ENCODE measurements around the gene JSRP1. TPM values are rescaled to one million over a fixed set of nuclear protein-coding genes. Genes with fewer than 3 reads are reported as not detected.

Gene JSRP1
- total RNA-seq, 1 donor from 2014 or later, result 3.5 TPM

DNA sequence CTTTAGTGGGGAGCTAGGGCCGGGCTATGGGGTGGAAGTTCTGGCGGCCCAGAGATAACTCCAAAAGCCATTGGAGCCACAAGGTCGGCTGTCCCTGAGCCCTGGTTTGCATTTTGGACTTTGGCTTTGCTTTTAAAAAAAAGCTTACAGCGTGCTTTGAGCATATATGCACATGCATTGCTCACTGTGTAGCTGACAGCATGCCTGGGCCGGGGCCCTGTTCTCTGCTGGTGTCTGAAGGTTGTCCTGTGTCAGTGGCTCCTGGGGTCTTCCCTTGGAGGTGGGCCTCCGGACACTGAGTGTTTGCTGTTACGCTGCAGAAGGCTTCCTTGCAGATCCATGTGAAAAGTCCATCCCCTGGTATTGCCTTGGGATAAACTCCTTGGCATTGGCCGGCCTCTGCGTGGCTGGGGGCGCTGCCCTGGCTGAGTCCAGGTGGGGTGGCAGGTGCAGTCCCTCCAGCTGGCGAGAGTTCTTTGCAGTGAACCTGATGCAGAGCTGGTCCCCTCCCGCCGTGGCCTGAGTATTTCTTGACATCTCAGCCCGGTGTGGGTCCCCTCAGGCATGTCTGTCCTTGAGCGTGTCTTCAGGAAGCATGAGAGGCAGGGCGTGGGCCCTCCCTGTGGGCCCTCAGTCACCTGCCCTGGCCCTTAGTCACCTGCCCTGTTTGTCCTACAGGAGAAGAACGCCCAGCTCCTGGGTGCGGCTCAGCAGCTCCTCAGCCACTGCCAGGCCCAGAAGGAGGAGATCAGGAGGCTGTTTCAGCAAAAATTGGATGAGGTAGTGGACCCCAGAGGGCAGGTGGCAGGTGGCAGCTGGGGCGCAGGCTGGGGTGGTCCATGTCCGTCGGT lies 43.1 kb downstream of the JSRP1 start:
- TF ChIP-seq, protein P1, sequence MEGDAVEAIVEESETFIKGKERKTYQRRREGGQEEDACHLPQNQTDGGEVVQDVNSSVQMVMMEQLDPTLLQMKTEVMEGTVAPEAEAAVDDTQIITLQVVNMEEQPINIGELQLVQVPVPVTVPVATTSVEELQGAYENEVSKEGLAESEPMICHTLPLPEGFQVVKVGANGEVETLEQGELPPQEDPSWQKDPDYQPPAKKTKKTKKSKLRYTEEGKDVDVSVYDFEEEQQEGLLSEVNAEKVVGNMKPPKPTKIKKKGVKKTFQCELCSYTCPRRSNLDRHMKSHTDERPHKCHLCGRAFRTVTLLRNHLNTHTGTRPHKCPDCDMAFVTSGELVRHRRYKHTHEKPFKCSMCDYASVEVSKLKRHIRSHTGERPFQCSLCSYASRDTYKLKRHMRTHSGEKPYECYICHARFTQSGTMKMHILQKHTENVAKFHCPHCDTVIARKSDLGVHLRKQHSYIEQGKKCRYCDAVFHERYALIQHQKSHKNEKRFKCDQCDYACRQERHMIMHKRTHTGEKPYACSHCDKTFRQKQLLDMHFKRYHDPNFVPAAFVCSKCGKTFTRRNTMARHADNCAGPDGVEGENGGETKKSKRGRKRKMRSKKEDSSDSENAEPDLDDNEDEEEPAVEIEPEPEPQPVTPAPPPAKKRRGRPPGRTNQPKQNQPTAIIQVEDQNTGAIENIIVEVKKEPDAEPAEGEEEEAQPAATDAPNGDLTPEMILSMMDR (conservative IDR thresholded peaks at IDR 0.05; ENCODE audit: low read depth, low read length), result no peak
- DNase-seq (ENCODE audit: low read depth), result no peak
- no peak overlapping the region for H3K4me3 ChIP-seq (ENCODE audit: low read depth, low read length)

DNA sequence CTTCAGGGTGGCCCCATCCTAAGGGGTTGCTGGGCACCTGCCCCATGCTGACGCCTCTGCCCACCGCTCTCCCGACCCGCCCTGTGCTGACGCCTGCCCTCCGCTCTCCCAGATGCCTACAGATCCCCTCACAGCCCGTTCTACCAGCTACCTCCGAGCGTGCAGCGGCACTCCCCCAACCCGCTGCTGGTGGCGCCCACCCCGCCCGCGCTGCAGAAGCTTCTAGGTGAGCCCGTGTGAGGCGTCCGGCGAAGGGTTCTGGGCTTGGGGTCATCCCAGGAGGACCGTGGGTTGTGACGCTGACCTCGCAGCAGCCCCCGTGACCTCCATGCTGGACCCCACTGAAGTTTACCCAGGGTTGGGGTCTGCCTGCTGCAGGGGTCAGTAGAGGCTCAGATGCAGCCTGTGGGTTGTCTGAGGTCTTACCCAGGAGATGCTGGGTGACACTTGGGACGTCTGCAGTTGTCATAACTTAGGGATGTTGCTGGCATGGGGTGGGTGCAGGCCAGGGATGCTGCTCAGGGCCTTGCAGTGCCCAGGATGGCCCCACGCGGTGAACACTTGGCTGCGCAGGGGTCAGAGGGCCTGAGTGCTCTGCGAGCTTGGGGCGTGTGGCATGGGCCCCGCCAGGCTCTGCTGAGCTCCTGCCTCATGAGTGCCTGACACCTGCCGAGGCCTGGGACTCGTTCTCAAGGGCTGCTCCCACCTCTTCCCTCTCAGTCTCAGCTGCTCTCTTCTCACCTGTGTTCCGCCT lies 45.1 kb downstream of the JSRP1 start:
- TF ChIP-seq, protein P1 (conservative IDR thresholded peaks at IDR 0.05; ENCODE audit: low read depth, low read length), result no peak
- H3K4me3 ChIP-seq (ENCODE audit: low read depth, low read length), result no peak overlapping the region
- no peak for DNase-seq (ENCODE audit: low read depth)

DNA sequence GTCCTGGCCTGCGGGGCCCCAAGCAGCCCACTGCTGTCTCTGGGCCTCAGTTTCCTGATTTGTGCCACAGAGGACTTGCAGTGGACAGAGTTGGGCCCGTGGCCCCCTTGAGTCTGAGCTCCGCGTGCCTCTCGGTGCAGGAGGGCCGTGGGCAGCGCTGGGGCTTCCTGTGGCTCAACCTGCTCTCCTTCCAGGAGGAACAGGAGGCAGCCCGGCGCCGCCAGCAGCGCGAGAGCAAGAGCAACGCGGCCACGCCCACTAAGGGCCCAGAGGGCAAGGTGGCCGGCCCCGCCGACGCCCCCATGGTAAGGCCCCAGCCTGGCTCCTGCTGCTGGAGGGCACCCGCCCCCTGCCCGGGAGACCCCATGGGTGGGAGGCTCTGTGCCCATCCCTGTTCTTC lies 46.0 kb downstream of the JSRP1 start:
- TF ChIP-seq, protein P1 (conservative IDR thresholded peaks at IDR 0.05; ENCODE audit: low read depth, low read length), result no peak
- DNase-seq (ENCODE audit: low read depth), result no peak
- no peak overlapping the region for H3K4me3 ChIP-seq (ENCODE audit: low read depth, low read length)

DNA sequence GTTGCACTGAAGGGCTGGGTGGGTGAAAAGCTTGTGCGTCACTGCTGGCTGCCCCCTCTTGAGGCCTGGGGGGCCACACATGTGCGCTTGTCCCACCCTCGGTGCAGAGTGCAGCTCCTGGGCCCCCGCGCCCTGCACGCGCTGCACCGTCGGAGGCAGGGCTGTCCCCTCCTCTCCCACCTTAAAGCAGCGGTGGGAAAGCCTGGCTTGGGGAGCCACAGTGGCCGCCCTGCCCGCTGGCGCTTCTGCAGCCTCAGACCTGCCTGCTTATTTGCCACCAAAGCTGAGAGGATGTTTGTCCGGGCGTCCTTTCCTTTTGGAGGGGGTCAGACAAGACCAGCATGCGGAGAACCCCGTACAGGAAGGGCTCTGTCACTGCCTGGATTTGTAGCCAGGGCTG lies 46.8 kb downstream of the JSRP1 start:
- no peak overlapping the region for H3K4me3 ChIP-seq (ENCODE audit: low read depth, low read length)
- TF ChIP-seq, protein P1 (conservative IDR thresholded peaks at IDR 0.05; ENCODE audit: low read depth, low read length), result no peak
- no peak for DNase-seq (ENCODE audit: low read depth)

DNA sequence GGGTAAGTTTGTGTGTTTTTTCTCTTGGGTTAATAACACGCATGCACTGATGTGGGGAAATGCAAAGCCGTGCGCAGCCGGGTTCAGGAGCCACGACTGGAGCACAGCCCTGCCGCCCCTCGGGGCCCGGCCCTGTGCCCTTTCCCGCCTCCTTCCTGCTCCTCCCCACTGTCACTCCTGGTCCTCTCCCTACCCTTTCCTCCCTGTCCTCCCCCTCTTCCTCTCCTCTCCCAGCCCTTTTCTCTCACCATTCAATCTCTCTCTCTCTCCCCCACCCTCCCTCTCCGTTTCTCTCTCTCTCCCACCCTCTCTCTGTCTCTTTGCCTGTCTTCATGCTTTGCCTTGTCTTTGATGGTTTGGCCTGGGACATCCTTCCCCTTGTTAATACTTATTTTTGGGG lies 47.2 kb downstream of the JSRP1 start:
- no peak overlapping the region for H3K4me3 ChIP-seq (ENCODE audit: low read depth, low read length)
- no peak for DNase-seq (ENCODE audit: low read depth)
- TF ChIP-seq, protein P1 (conservative IDR thresholded peaks at IDR 0.05; ENCODE audit: low read depth, low read length), result no peak

DNA sequence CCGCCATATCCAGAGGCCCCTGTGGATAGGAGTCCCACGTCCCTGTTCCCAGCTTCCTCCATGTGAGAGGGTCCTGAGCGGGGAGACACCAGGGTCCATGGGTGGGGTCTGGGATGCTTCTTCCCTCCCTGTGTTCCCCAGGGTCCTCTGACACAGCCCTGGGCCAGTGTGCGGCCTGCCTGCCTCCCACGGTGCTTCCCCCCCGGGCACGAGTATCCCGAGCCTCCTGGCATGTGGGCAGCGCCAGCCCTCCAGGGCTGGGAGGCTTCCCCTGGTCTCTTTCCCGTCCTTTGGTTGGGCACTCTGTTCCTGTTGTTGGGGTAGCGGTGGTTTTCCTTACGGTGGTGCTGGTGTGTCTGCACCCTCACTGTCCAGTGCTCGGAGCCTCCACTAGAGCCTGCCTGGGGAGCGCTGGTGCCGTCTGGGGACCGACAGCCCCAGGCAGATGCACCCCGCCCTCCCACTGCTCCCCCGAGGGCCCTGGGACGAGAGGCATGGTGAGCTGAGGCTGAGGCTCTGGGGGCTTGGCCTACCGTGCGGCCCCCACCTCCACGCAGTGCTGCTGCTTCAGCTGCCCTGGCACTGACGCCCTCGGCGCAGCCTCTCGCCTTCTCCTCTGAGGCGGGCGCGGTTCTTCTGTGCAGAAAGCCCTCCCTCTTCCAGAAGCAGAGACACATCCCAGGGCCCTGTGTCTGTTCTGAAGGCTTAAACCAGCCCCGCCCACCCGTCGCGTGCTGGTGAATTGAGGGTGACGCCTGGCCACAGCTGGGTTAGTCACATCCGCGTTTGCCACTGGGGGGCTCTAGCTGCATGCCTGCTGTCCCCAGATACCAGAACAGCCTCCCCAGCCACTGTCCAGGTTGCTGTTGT lies 48.0 kb downstream of the JSRP1 start:
- DNase-seq (ENCODE audit: low read depth), result no peak
- no peak overlapping the region for H3K4me3 ChIP-seq (ENCODE audit: low read depth, low read length)
- TF ChIP-seq, protein P1 (conservative IDR thresholded peaks at IDR 0.05; ENCODE audit: low read depth, low read length), result no peak

All from epithelial cell of proximal tubule (primary cell).